ENCODE data around the gene R3HDM2. TPM values are rescaled to one million over a fixed set of nuclear protein-coding genes. Genes with fewer than 3 reads are reported as not detected.

The R3HDM2 gene
- total RNA-seq, 4 donors from 2014 or later, result 26.3 to 56.9 (median 33.3) TPM

DNA sequence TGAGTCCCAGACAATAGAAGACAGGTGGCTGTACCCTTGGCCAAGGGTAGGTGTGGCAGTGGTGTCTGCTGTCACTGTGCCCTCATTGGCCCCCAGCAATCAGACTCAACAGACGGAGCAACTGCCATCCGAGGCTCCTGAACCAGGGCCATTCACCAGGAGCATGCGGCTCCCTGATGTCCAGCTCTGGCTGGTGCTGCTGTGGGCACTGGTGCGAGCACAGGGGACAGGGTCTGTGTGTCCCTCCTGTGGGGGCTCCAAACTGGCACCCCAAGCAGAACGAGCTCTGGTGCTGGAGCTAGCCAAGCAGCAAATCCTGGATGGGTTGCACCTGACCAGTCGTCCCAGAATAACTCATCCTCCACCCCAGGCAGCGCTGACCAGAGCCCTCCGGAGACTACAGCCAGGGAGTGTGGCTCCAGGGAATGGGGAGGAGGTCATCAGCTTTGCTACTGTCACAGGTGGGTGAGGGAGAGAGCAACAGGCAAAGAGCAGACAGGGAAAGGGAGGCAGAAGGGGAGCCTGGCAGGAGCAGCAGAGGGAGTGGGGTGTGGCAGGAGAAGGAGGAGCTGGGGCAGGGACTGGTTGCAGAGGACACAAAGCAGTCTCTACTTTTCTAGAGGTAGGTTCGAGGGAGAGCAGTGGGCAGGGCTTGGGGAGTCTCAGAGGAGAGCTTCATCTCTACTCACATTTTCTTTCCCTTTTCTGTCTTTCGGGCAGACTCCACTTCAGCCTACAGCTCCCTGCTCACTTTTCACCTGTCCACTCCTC lies 24.7 kb upstream of the R3HDM2 start:
- Histone ChIP-seq H3K27ac (no peak overlapping the region), H3K9me3 (no peaks in the 10 kb centered on the region), H3K4me1 (peaks cover 18 to 31% (median 23%) of the 10 kb centered on the region in 4 donors), H3K27me3 (peaks cover 5% of the 10 kb centered on the region), H3K4me3 (no peak overlapping the region), H3K36me3 (no peaks in the 10 kb centered on the region)
- 0 to 55% methylated on average over 1 to 10 of the region's 10 CpGs for WGBS, 2 donors (ENCODE audit: low coverage in 1 of 2)
- TF ChIP-seq POLR2AphosphoS5 (IDR thresholded peaks at IDR 0.05), result no peak
- no peak for TF ChIP-seq EP300 (IDR thresholded peaks at IDR 0.05; ENCODE audit: low read depth)
- no peak for TF ChIP-seq POLR2A (IDR thresholded peaks at IDR 0.05)
- TF ChIP-seq, protein P1, sequence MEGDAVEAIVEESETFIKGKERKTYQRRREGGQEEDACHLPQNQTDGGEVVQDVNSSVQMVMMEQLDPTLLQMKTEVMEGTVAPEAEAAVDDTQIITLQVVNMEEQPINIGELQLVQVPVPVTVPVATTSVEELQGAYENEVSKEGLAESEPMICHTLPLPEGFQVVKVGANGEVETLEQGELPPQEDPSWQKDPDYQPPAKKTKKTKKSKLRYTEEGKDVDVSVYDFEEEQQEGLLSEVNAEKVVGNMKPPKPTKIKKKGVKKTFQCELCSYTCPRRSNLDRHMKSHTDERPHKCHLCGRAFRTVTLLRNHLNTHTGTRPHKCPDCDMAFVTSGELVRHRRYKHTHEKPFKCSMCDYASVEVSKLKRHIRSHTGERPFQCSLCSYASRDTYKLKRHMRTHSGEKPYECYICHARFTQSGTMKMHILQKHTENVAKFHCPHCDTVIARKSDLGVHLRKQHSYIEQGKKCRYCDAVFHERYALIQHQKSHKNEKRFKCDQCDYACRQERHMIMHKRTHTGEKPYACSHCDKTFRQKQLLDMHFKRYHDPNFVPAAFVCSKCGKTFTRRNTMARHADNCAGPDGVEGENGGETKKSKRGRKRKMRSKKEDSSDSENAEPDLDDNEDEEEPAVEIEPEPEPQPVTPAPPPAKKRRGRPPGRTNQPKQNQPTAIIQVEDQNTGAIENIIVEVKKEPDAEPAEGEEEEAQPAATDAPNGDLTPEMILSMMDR (IDR thresholded peaks at IDR 0.05), result no peak
- no peak for DNase-seq
- intact Hi-C loops (cut with DNase I; ENCODE audit: low total_unique reads) (no loop called here), in situ Hi-C loops (cut with MboI; ENCODE audit: low pct_ligation_motif_present in 1 of 4, low pct_unique_long_range_greater_than_20kb in 1 of 4, low sequenced_read_pairs in 3 of 4) (no loop called here)

GRCh38 chr12:57454566-57455373 lies 23.9 kb upstream of the R3HDM2 start, which contains the start of gene INHBE:
INHBE (plus strand) TSS chr12:57455307; CDS start chr12:57455537, 230 bp downstream.
- H3K9me3 ChIP-seq, result no peaks in the 10 kb centered on the region
- no peak within 1 kb of the TSS for H3K4me3 ChIP-seq
- DNase-seq, result no peak
- H3K27me3 ChIP-seq, result no peaks in the 10 kb centered on the region
- WGBS, 2 donors (ENCODE audit: low coverage in 1 of 2), result 80% methylated on average over 10 of the region's 10 CpGs; no CpG with 5 or more reads in 1 of the 2 donors
- intact Hi-C loops (cut with DNase I; ENCODE audit: low total_unique reads), result loop anchor here (5.0 kb wide), 2 partner anchors 147 to 192 kb away; no protein-coding TSS in a partner anchor
- H3K4me1 ChIP-seq, result peaks cover 10 to 23% (median 18%) of the 10 kb centered on the region in 4 donors
- no peaks in the 10 kb centered on the region for H3K36me3 ChIP-seq
- in situ Hi-C loops (cut with MboI; ENCODE audit: low pct_ligation_motif_present in 1 of 4, low pct_unique_long_range_greater_than_20kb in 1 of 4, low sequenced_read_pairs in 3 of 4), result no loop called here
- H3K27ac ChIP-seq, result no peak within 1 kb of the TSS
- TF ChIP-seq, protein P1 (IDR thresholded peaks at IDR 0.05), result no peak
- TF ChIP-seq EP300 (IDR thresholded peaks at IDR 0.05; ENCODE audit: low read depth) (no peak), POLR2A (IDR thresholded peaks at IDR 0.05) (no peak), POLR2AphosphoS5 (IDR thresholded peaks at IDR 0.05) (no peak)

GRCh38 chr12:57454213-57454565 lies 23.3 kb upstream of the R3HDM2 start:
- no peak overlapping the region for H3K27ac ChIP-seq
- in situ Hi-C loops (cut with MboI; ENCODE audit: low pct_ligation_motif_present in 1 of 4, low pct_unique_long_range_greater_than_20kb in 1 of 4, low sequenced_read_pairs in 3 of 4) (no loop called here), intact Hi-C loops (cut with DNase I; ENCODE audit: low total_unique reads) (loop anchor here (5.0 kb wide), 2 partner anchors 147 to 192 kb away; no protein-coding TSS in a partner anchor)
- H3K4me3 ChIP-seq, result no peak overlapping the region
- peaks cover 9 to 23% (median 17%) of the 10 kb centered on the region in 4 donors for H3K4me1 ChIP-seq
- H3K36me3 ChIP-seq, result no peaks in the 10 kb centered on the region
- TF ChIP-seq POLR2A (IDR thresholded peaks at IDR 0.05) (no peak), POLR2AphosphoS5 (IDR thresholded peaks at IDR 0.05) (no peak), EP300 (IDR thresholded peaks at IDR 0.05; ENCODE audit: low read depth) (no peak)
- TF ChIP-seq, protein P1 (IDR thresholded peaks at IDR 0.05), result no peak
- H3K27me3 ChIP-seq, result no peaks in the 10 kb centered on the region
- WGBS, 2 donors (ENCODE audit: low coverage in 1 of 2), result 89 to 97% methylated on average over 1 to 2 of the region's 2 CpGs
- H3K9me3 ChIP-seq, result no peaks in the 10 kb centered on the region
- no peak for DNase-seq

- TF ChIP-seq POLR2AphosphoS5 (IDR thresholded peaks at IDR 0.05), result no peak
- TF ChIP-seq, protein P1 (IDR thresholded peaks at IDR 0.05), result peak; percentile 87 to 92 (median 90)
- TF ChIP-seq EP300 (IDR thresholded peaks at IDR 0.05; ENCODE audit: low read depth), result no peak
- H3K4me3 ChIP-seq, result no peak overlapping the region
- no peaks in the 10 kb centered on the region for H3K36me3 ChIP-seq
- peak; percentile 79 for DNase-seq
- H3K27ac ChIP-seq, result no peak overlapping the region
- in situ Hi-C loops (cut with MboI; ENCODE audit: low pct_ligation_motif_present in 1 of 4, low pct_unique_long_range_greater_than_20kb in 1 of 4, low sequenced_read_pairs in 3 of 4), result no loop called here
- intact Hi-C loops (cut with DNase I; ENCODE audit: low total_unique reads), result loop anchor here (5.0 kb wide), 2 partner anchors 146 to 191 kb away; no protein-coding TSS in a partner anchor
- H3K27me3 ChIP-seq, result no peaks in the 10 kb centered on the region
- no peaks in the 10 kb centered on the region for H3K9me3 ChIP-seq
- WGBS, 2 donors (ENCODE audit: low coverage in 1 of 2), result 35% methylated on average over 7 of the region's 7 CpGs; no CpG with 5 or more reads in 1 of the 2 donors
- peaks cover 9 to 16% (median 10%) of the 10 kb centered on the region in 4 donors for H3K4me1 ChIP-seq
These were observed 22.2 kb upstream of the R3HDM2 start for GRCh38 chr12:57452937-57453509.

Data from transverse colon (tissue), 4 donors.